H1 (cell line): ENCODE results near the gene NELFA. TPM values are rescaled to one million over a fixed set of nuclear protein-coding genes. Genes with fewer than 3 reads are reported as not detected.

Experiments used
- CTCF ChIA-PET: fragments of 300-600 bp; sonication (Branson Sonifier 250); formaldehyde crosslinking; loops from one replicate; lab custom pipeline; 2021; ENCODE audit not compliant: partially characterized antibody; lab: Charles Lee
- POLR2A ChIA-PET: fragments of 300-600 bp; sonication (Branson Sonifier 250); formaldehyde crosslinking; loops from one replicate; lab custom pipeline; 2021; ENCODE audit warnings: inconsistent platforms; ENCODE audit not compliant: partially characterized antibody; lab: Charles Lee
- DNase-seq, 2 experiments: peaks; one replicate each; pipeline versions ENCODE4 v3.0.0 to v3.0.0-alpha.2; 2010 to 2022; ENCODE audit warnings: low spot score in 2 of 2, low read depth in 1 of 2, mixed read lengths in 1 of 2
- FAIRE-seq: peaks from 2 replicates; lab custom pipeline; 2011; peaks lifted over from hg19 to GRCh38; lab: Jason Lieb, UNC
- H2AFZ ChIP-seq: 2 replicates; pipeline ENCODE4 v1.8.1; 2012; ENCODE audit warnings: low read length, inconsistent platforms
- H2AK5ac ChIP-seq: 2 replicates; pipeline ENCODE4 v1.6.1; 2013; ENCODE audit warnings: low read depth, low read length
- H2BK120ac ChIP-seq: replicated peaks from 2 replicates; pipeline ENCODE3; 2013; ENCODE audit warnings: low read depth, low read length, inconsistent platforms
- H2BK12ac ChIP-seq: 2 replicates; pipeline ENCODE4 v1.6.1; 2013; ENCODE audit warnings: low read depth, low read length
- H2BK15ac ChIP-seq: 2 replicates; pipeline ENCODE4 v1.6.1; 2013; ENCODE audit warnings: low read length
- H2BK20ac ChIP-seq: 2 replicates; pipeline ENCODE4 v1.6.1; 2013; ENCODE audit warnings: low read length
- H2BK5ac ChIP-seq: 2 replicates; pipeline ENCODE4 v1.6.1; 2013; ENCODE audit warnings: low read depth, low read length
- H3K14ac ChIP-seq: 2 replicates; pipeline ENCODE4 v1.6.1; 2013; ENCODE audit warnings: inconsistent platforms; ENCODE audit not compliant: insufficient read length
- H3K18ac ChIP-seq: 2 replicates; pipeline ENCODE4 v1.6.1; 2013; ENCODE audit warnings: low read length; ENCODE audit errors: extremely low read depth
- H3K23ac ChIP-seq: 2 replicates; pipeline ENCODE4 v1.6.1; 2013; ENCODE audit warnings: inconsistent platforms; ENCODE audit not compliant: insufficient read length
- H3K23me2 ChIP-seq: 2 replicates; pipeline ENCODE4 v1.6.1; 2013; ENCODE audit warnings: low read depth, low read length
- H3K27ac ChIP-seq: 2 replicates; pipeline ENCODE4 v1.6.1; 2011; ENCODE audit warnings: low read depth, low read length, inconsistent platforms
- H3K27me3 ChIP-seq, 4 experiments: replicated peaks in 1 of 4; 1 replicate in 1 of 4; 2 replicates in 3 of 4; pipeline versions ENCODE4 v1.6.1 to v1.8.1; 2011 to 2013; ENCODE audit warnings: low read length in 3 of 4, mild to moderate bottlenecking in 3 of 4, inconsistent platforms in 2 of 4, mixed read lengths in 2 of 4, moderate library complexity in 1 of 4; ENCODE audit not compliant: control insufficient read depth in 3 of 4, insufficient read depth in 3 of 4; ENCODE audit errors: extremely low read depth in 1 of 4
- H3K36me3 ChIP-seq, 4 experiments: 2 replicates each; pipeline versions ENCODE4 v1.6.1 to v1.8.1; 2011 to 2013; ENCODE audit warnings: mild to moderate bottlenecking in 4 of 4, low read length in 3 of 4, moderate library complexity in 2 of 4, control low read depth in 1 of 4, inconsistent platforms in 1 of 4; ENCODE audit not compliant: insufficient read depth in 4 of 4, control insufficient read depth in 2 of 4
- H3K4ac ChIP-seq: replicated peaks from 2 replicates; pipeline ENCODE3; 2013; ENCODE audit warnings: low read length, low read depth, mixed read lengths, inconsistent platforms; ENCODE audit not compliant: insufficient read length
- H3K4me1 ChIP-seq, 4 experiments: replicated peaks in 1 of 4; 1 replicate in 1 of 4; 2 replicates in 3 of 4; pipeline versions ENCODE4 v1.6.1 to v1.8.1; 2011 to 2013; ENCODE audit warnings: low read length in 3 of 4, inconsistent platforms in 2 of 4, mixed read lengths in 1 of 4; ENCODE audit not compliant: insufficient read depth in 4 of 4, control insufficient read depth in 3 of 4
- H3K4me2 ChIP-seq, 2 experiments: 2 replicates each; pipeline versions ENCODE4 v1.6.1 to v1.8.1; 2011 to 2013; ENCODE audit warnings: low read depth in 2 of 2, low read length in 2 of 2, control low read depth in 1 of 2, inconsistent platforms in 1 of 2, mild to moderate bottlenecking in 1 of 2; ENCODE audit not compliant: insufficient read depth in 1 of 2
- H3K4me3 ChIP-seq, 4 experiments: fragments of 200-600, 300-600 bp in 1 of 4; sonication (generic), shearing (Covaris generic), sonication (Bioruptor Twin) in 1 of 4; 2 replicates each; pipeline versions ENCODE4 v1.5.1 to v1.8.1; 2011 to 2016; ENCODE audit warnings: low read length in 4 of 4, low read depth in 3 of 4, control low read depth in 2 of 4, inconsistent platforms in 2 of 4, mild to moderate bottlenecking in 2 of 4, mixed read lengths in 1 of 4, moderate library complexity in 1 of 4; ENCODE audit not compliant: insufficient read depth in 2 of 4; ENCODE audit errors: extremely low read depth in 1 of 4
- H3K56ac ChIP-seq: replicated peaks from 2 replicates; pipeline ENCODE3; 2013; ENCODE audit warnings: low read depth, mild to moderate bottlenecking, mixed read lengths, low read length, inconsistent platforms; ENCODE audit not compliant: insufficient read length
- H3K79me1 ChIP-seq: 2 replicates; pipeline ENCODE4 v1.6.1; 2013; ENCODE audit warnings: low read depth, low read length, control low read depth
- H3K79me2 ChIP-seq, 2 experiments: 2 replicates each; pipeline versions ENCODE4 v1.6.1 to v1.8.1; 2012 to 2013; ENCODE audit warnings: low read length in 2 of 2, mild to moderate bottlenecking in 2 of 2, inconsistent platforms in 1 of 2; ENCODE audit not compliant: insufficient read depth in 2 of 2, control insufficient read depth in 1 of 2
- H3K9ac ChIP-seq, 4 experiments: replicated peaks in 1 of 4; 1 replicate in 1 of 4; 2 replicates in 3 of 4; pipeline versions ENCODE4 v1.6.1 to v1.8.1; 2011 to 2013; ENCODE audit warnings: low read depth in 3 of 4, low read length in 3 of 4, control low read depth in 2 of 4, mild to moderate bottlenecking in 2 of 4, moderate library complexity in 2 of 4, inconsistent platforms in 1 of 4; ENCODE audit errors: extremely low read depth in 1 of 4
- H3K9me3 ChIP-seq, 2 experiments: 2 replicates each; pipeline versions ENCODE4 v1.6.1 to v1.8.1; 2012 to 2013; ENCODE audit warnings: mild to moderate bottlenecking in 2 of 2, moderate library complexity in 2 of 2, control low read depth in 1 of 2, inconsistent platforms in 1 of 2, low read depth in 1 of 2, low read length in 1 of 2, mixed read lengths in 1 of 2; ENCODE audit not compliant: insufficient read depth in 2 of 2
- H4K20me1 ChIP-seq, 2 experiments: replicated peaks in 1 of 2; 2 replicates each; pipeline versions ENCODE3 to v1.8.1; 2011 to 2013; ENCODE audit warnings: inconsistent platforms in 2 of 2, low read length in 2 of 2, mild to moderate bottlenecking in 1 of 2; ENCODE audit not compliant: insufficient read depth in 2 of 2, control insufficient read depth in 1 of 2
- H4K5ac ChIP-seq: 2 replicates; pipeline ENCODE4 v1.6.1; 2013; ENCODE audit warnings: low read length, low read depth, mixed read lengths, inconsistent platforms; ENCODE audit not compliant: insufficient read length
- H4K8ac ChIP-seq: 2 replicates; pipeline ENCODE4 v1.8.0; 2013; ENCODE audit warnings: mild to moderate bottlenecking, moderate library complexity, low read length, inconsistent platforms; ENCODE audit not compliant: insufficient read depth; ENCODE audit errors: extremely low read depth
- H4K91ac ChIP-seq: replicated peaks from 2 replicates; pipeline ENCODE3; 2013; ENCODE audit warnings: low read length, mixed read lengths, inconsistent platforms; ENCODE audit not compliant: insufficient read length
- YY1 ChIP-seq: IDR thresholded peaks from 2 replicates; pipeline ENCODE4 v1.6.1; 2011; ENCODE audit warnings: low read depth, mild to moderate bottlenecking, low read length
- WGBS, 2 experiments: shearing (Covaris generic) in 1 of 2; methylation state at CpG; one replicate each; pipeline versions ENCODE4 v1.1.6 to v1.1.7; 2013 to 2015; ENCODE audit warnings: low lambda C conversion rate in 2 of 2, mixed read lengths in 2 of 2, inconsistent platforms in 1 of 2, low coverage in 1 of 2, missing lambda C conversion rate in 1 of 2; ENCODE audit not compliant: insufficient replicate concordance in 2 of 2, insufficient coverage in 1 of 2, insufficient read length in 1 of 2; ENCODE audit errors: extremely low coverage in 1 of 2, missing lambda C conversion rate in 1 of 2; 5-methylcytosine and 5-hydroxymethylcytosine counted together
- polyA plus RNA-seq, 7 experiments: library from polyadenylated mRNA; depleted of rRNA in 3 of 7; stranded (reverse) in 5 of 7; unstranded in 2 of 7; fragments of >200 nt in 5 of 7; fragments of 200-250 nt in 2 of 7; gene quantifications; 1 replicate in 5 of 7; 2 replicates in 1 of 7; 4 replicates in 1 of 7; pipeline versions ENCODE4 v1.2.1 to v1.2.3, GENCODE V29; 2011 to 2013; ENCODE audit warnings: missing spikeins in 2 of 7, mixed read lengths in 2 of 7
- total RNA-seq: library from RNA; stranded (reverse); fragmentation: NEBNext Ultra II Directional; extraction: Animal tissue kit (Norgen Biotek cat#: 25700); gene quantifications from 2 replicates; pipeline ENCODE4 v1.2.1, GENCODE V29; 2021

NELFA gene
- total and polyA plus RNA-seq, 2 of the 8 experiments (the other 6 are each of a cell fraction or from before 2014, with no cell fraction given) = 41.8 to 57.5 TPM

GRCh38 chr4:1978741-1979476 is 29.9 kb downstream of the NELFA start:
- Histone ChIP-seq H3K27ac (no peak overlapping the region), H3K4me3 (no peak overlapping the region), H3K4me1 (no peaks in the 10 kb centered on the region; a peak in 1 of 7 replicates), H2BK120ac (no peak overlapping the region), H3K23me2 (no peaks in the 10 kb centered on the region), H4K20me1 (peaks cover 0 to 25% of the 10 kb centered on the region in 2 experiments), H3K27me3 (no peaks in the 10 kb centered on the region), H3K56ac (no peak overlapping the region), H3K4me2 (no peak overlapping the region), H2BK5ac (no peak overlapping the region; the same call in 1 of the 2 replicates), H4K8ac (no peak overlapping the region), H4K5ac (no peak overlapping the region), H3K79me1 (no peaks in the 10 kb centered on the region), H2BK15ac (no peak overlapping the region), H3K4ac (no peak overlapping the region), H2BK20ac (no peak overlapping the region), H2BK12ac (no peak overlapping the region), H2AFZ (no peak overlapping the region), H2AK5ac (no peak overlapping the region), H3K9me3 (no peaks in the 10 kb centered on the region), H3K14ac (no peak overlapping the region), H3K36me3 (peaks cover 22 to 79% (median 61%) of the 10 kb centered on the region in 4 experiments), H3K18ac (no peak overlapping the region), H4K91ac (no peak overlapping the region), H3K9ac (no peak overlapping the region), H3K23ac (no peak overlapping the region), H3K79me2 (no peaks in the 10 kb centered on the region)
- FAIRE-seq = no peak
- WGBS, 2 experiments = 97% methylated on average over 39 of the region's 45 CpGs; no CpG with 5 or more reads in 1 of the 2 experiments
- CTCF ChIA-PET = interaction anchor here (1.4 kb wide), 1 partner anchor 14 kb away, joined by 3 read pairs; no protein-coding TSS in a partner anchor
- TF ChIP-seq YY1 = no peak
- POLR2A ChIA-PET = interaction anchor here (1.1 kb wide), 1 partner anchor 9 kb away, joined by 3 read pairs; no protein-coding TSS in a partner anchor
- DNase-seq = no peak
